Measurements from ENCODE around the gene SERPING1. TPM values are rescaled to one million over a fixed set of nuclear protein-coding genes. Genes with fewer than 3 reads are reported as not detected.

SERPING1 gene
- polyA plus RNA-seq, 1 donor from 2014 or later = 0.22 TPM

DNA sequence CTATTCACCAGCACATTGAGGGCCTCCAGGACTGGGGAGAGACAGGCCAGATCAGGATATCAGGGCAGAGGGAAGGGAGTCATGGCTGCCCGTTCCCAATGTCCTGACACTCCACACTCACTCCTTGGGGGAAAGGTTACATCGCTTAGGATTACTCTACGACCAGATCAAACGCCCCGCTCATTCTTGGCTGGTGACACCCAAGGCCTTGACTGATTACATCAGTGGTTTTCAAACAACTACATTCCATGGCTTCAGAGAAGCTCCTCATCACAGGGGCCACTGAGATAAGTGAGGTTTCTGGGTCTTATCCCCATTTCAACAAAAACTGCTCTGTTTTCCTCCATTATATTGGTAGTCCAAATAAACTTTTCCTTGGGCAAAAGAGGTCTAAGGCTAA lies 45.0 kb upstream of the SERPING1 start:
- Histone ChIP-seq H3F3A (ENCODE audit: insufficient read depth, low read length, poor library complexity, severe bottlenecking) (no peaks in the 10 kb centered on the region), H3K27ac (ENCODE audit: low read length) (no peak overlapping the region), H3K4me3 (ENCODE audit: low read length) (no peak overlapping the region), H4K20me1 (ENCODE audit: insufficient read depth) (no peaks in the 10 kb centered on the region), H2AFZ (ENCODE audit: low read depth, low read length) (no peak overlapping the region), H3K27me3 (ENCODE audit: insufficient read depth, low read depth, low read length) (no peaks in the 10 kb centered on the region), H3K79me2 (replicated peaks; ENCODE audit: insufficient read depth, low read length) (no peaks in the 10 kb centered on the region), H3K36me3 (ENCODE audit: insufficient read depth, low read length) (no peaks in the 10 kb centered on the region), H3K9me2 (ENCODE audit: insufficient read depth, low read length) (no peaks in the 10 kb centered on the region), H3K9ac (ENCODE audit: low read length) (no peak overlapping the region), H3K9me3 (ENCODE audit: low read length) (no peaks in the 10 kb centered on the region), H3K4me2 (ENCODE audit: low read length) (no peak overlapping the region)
- TF ChIP-seq MXI1 (conservative IDR thresholded peaks at IDR 0.05; ENCODE audit: poor library complexity, severe bottlenecking) (no peak), SMC3 (conservative IDR thresholded peaks at IDR 0.05; ENCODE audit: poor library complexity) (no peak), POLR2AphosphoS5 (IDR thresholded peaks at IDR 0.05) (no peak)

DNA sequence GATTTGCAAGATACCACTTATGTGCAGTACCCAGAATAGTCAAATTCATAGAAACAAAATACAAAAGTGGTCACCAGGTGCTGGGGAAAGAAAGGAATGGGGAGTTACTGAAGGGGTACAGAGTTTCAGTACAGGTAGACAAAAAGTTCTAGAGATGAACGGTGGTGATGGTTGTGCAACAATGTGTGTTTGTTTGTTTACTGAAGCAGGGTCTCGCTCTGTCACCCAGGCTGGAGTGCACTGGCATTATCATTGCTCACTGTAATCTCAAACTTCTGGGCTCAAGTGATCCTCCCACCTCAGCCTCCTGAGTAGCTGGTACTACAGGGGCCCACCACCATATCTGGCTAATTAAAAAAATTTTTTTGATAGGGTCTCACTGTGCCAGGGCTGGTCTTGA lies 42.1 kb upstream of the SERPING1 start:
- TF ChIP-seq TAF1 (IDR thresholded peaks at IDR 0.05; ENCODE audit: low read depth) = no peak
- no peak for TF ChIP-seq MXI1 (conservative IDR thresholded peaks at IDR 0.05; ENCODE audit: poor library complexity, severe bottlenecking)
- TF ChIP-seq, protein P1, sequence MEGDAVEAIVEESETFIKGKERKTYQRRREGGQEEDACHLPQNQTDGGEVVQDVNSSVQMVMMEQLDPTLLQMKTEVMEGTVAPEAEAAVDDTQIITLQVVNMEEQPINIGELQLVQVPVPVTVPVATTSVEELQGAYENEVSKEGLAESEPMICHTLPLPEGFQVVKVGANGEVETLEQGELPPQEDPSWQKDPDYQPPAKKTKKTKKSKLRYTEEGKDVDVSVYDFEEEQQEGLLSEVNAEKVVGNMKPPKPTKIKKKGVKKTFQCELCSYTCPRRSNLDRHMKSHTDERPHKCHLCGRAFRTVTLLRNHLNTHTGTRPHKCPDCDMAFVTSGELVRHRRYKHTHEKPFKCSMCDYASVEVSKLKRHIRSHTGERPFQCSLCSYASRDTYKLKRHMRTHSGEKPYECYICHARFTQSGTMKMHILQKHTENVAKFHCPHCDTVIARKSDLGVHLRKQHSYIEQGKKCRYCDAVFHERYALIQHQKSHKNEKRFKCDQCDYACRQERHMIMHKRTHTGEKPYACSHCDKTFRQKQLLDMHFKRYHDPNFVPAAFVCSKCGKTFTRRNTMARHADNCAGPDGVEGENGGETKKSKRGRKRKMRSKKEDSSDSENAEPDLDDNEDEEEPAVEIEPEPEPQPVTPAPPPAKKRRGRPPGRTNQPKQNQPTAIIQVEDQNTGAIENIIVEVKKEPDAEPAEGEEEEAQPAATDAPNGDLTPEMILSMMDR (IDR thresholded peaks at IDR 0.05; ENCODE audit: poor library complexity, severe bottlenecking) = no peak
- TF ChIP-seq POLR2AphosphoS5 (IDR thresholded peaks at IDR 0.05) = no peak
- TF ChIP-seq RAD21 (conservative IDR thresholded peaks at IDR 0.05) = no peak
- TF ChIP-seq, protein P2, sequence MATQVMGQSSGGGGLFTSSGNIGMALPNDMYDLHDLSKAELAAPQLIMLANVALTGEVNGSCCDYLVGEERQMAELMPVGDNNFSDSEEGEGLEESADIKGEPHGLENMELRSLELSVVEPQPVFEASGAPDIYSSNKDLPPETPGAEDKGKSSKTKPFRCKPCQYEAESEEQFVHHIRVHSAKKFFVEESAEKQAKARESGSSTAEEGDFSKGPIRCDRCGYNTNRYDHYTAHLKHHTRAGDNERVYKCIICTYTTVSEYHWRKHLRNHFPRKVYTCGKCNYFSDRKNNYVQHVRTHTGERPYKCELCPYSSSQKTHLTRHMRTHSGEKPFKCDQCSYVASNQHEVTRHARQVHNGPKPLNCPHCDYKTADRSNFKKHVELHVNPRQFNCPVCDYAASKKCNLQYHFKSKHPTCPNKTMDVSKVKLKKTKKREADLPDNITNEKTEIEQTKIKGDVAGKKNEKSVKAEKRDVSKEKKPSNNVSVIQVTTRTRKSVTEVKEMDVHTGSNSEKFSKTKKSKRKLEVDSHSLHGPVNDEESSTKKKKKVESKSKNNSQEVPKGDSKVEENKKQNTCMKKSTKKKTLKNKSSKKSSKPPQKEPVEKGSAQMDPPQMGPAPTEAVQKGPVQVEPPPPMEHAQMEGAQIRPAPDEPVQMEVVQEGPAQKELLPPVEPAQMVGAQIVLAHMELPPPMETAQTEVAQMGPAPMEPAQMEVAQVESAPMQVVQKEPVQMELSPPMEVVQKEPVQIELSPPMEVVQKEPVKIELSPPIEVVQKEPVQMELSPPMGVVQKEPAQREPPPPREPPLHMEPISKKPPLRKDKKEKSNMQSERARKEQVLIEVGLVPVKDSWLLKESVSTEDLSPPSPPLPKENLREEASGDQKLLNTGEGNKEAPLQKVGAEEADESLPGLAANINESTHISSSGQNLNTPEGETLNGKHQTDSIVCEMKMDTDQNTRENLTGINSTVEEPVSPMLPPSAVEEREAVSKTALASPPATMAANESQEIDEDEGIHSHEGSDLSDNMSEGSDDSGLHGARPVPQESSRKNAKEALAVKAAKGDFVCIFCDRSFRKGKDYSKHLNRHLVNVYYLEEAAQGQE (IDR thresholded peaks at IDR 0.05; ENCODE audit: borderline replicate concordance) = no peak
- no peak for TF ChIP-seq EP300 (conservative IDR thresholded peaks at IDR 0.05; ENCODE audit: poor library complexity, severe bottlenecking)
- TF ChIP-seq SMC3 (conservative IDR thresholded peaks at IDR 0.05; ENCODE audit: poor library complexity) = no peak
- no peak for TF ChIP-seq EZH2 (IDR thresholded peaks at IDR 0.05; ENCODE audit: borderline replicate concordance, insufficient read depth, low read length, poor library complexity, severe bottlenecking)
- Histone ChIP-seq H3K9ac (ENCODE audit: low read length) (no peak overlapping the region), H3K79me2 (replicated peaks; ENCODE audit: insufficient read depth, low read length) (no peaks in the 10 kb centered on the region), H4K20me1 (ENCODE audit: insufficient read depth) (no peaks in the 10 kb centered on the region), H3K4me2 (ENCODE audit: low read length) (no peak overlapping the region), H3F3A (ENCODE audit: insufficient read depth, low read length, poor library complexity, severe bottlenecking) (no peaks in the 10 kb centered on the region), H3K9me2 (ENCODE audit: insufficient read depth, low read length) (no peaks in the 10 kb centered on the region), H3K4me3 (ENCODE audit: low read length) (no peak overlapping the region), H3K36me3 (ENCODE audit: insufficient read depth, low read length) (no peaks in the 10 kb centered on the region), H3K9me3 (ENCODE audit: low read length) (no peaks in the 10 kb centered on the region), H3K27me3 (ENCODE audit: insufficient read depth, low read depth, low read length) (no peaks in the 10 kb centered on the region), H2AFZ (ENCODE audit: low read depth, low read length) (no peak overlapping the region), H3K27ac (ENCODE audit: low read length) (no peak overlapping the region)

DNA sequence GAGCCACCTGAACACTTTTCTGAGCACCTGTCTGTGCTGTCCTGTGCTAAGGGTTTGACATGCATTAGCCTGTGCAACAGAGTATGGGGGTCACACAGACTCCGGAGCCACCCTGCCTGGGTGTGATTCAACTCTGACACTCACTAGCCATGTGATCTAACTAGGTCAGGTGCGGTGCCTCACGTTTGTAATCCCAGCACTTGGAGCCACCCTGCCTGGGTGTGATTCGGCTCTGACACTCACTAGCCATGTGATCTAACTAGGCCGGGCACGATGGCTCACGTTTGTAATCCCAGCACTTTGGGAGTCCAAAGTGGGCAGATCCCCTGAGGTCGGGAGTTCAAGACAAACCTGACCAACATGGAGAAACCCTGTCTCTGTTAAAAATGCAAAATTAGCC lies 41.4 kb upstream of the SERPING1 start:
- Histone ChIP-seq H3K4me3 (ENCODE audit: low read length) (no peak overlapping the region), H3K36me3 (ENCODE audit: insufficient read depth, low read length) (no peaks in the 10 kb centered on the region), H3K4me2 (ENCODE audit: low read length) (no peak overlapping the region), H3K79me2 (replicated peaks; ENCODE audit: insufficient read depth, low read length) (no peaks in the 10 kb centered on the region), H4K20me1 (ENCODE audit: insufficient read depth) (no peaks in the 10 kb centered on the region), H3F3A (ENCODE audit: insufficient read depth, low read length, poor library complexity, severe bottlenecking) (no peaks in the 10 kb centered on the region), H2AFZ (ENCODE audit: low read depth, low read length) (no peak overlapping the region), H3K9ac (ENCODE audit: low read length) (no peak overlapping the region), H3K9me2 (ENCODE audit: insufficient read depth, low read length) (no peaks in the 10 kb centered on the region), H3K9me3 (ENCODE audit: low read length) (no peaks in the 10 kb centered on the region), H3K27ac (ENCODE audit: low read length) (no peak overlapping the region), H3K27me3 (ENCODE audit: insufficient read depth, low read depth, low read length) (no peaks in the 10 kb centered on the region)
- TF ChIP-seq EZH2 (IDR thresholded peaks at IDR 0.05; ENCODE audit: borderline replicate concordance, insufficient read depth, low read length, poor library complexity, severe bottlenecking) = no peak
- TF ChIP-seq SMC3 (conservative IDR thresholded peaks at IDR 0.05; ENCODE audit: poor library complexity) = no peak
- TF ChIP-seq, protein P2 (IDR thresholded peaks at IDR 0.05; ENCODE audit: borderline replicate concordance) = no peak
- TF ChIP-seq MXI1 (conservative IDR thresholded peaks at IDR 0.05; ENCODE audit: poor library complexity, severe bottlenecking) = no peak
- TF ChIP-seq EP300 (conservative IDR thresholded peaks at IDR 0.05; ENCODE audit: poor library complexity, severe bottlenecking) = no peak
- TF ChIP-seq, protein P1 (IDR thresholded peaks at IDR 0.05; ENCODE audit: poor library complexity, severe bottlenecking) = no peak
- TF ChIP-seq TAF1 (IDR thresholded peaks at IDR 0.05; ENCODE audit: low read depth) = no peak
